IPS-NIHi7 (cell line): ENCODE results near the gene PDCD1.
"Not testable (repeated sequence)": the region's sequence is repeated elsewhere in the genome, so short reads cannot be mapped to it uniquely, and the experiment has no call there.

Experiments used
- DNase-seq: peaks from one replicate; pipeline ENCODE4 v3.0.0; 2012; ENCODE audit warnings: mixed read lengths; ENCODE audit errors: extremely low spot score

PDCD1 gene

GRCh38 chr2:241858206-241859016 is at the start of gene PDCD1:
TSS of gene PDCD1 (minus strand) at chr2:241858894. CDS start at chr2:241858838, 56 bp downstream.
- DNase-seq, result peak; percentile 78

GRCh38 chr2:241907831-241908230 is 49.1 kb upstream of the PDCD1 start:
- not testable (repeated sequence) for DNase-seq

GRCh38 chr2:241906826-241907570 is 48.3 kb upstream of the PDCD1 start:
- no peak for DNase-seq

- DNase-seq, result not testable (repeated sequence)
These were observed 47.7 kb upstream of the PDCD1 start for GRCh38 chr2:241906378-241906770.

- no peak for DNase-seq
These were observed 47.2 kb upstream of the PDCD1 start for GRCh38 chr2:241905716-241906377.

- DNase-seq, result no peak
These were observed 46.4 kb upstream of the PDCD1 start for GRCh38 chr2:241904791-241905710.

- no peak for DNase-seq
These were observed 45.5 kb upstream of the PDCD1 start for GRCh38 chr2:241904011-241904718.

- no peak for DNase-seq
These were observed 44.7 kb upstream of the PDCD1 start for GRCh38 chr2:241903121-241904010.

- DNase-seq, result no peak
These were observed 43.8 kb upstream of the PDCD1 start for GRCh38 chr2:241902357-241902991.

- peak; percentile 68 for DNase-seq
These were observed 43.0 kb upstream of the PDCD1 start for GRCh38 chr2:241901500-241902351.

GRCh38 chr2:241901018-241901380 is 42.3 kb upstream of the PDCD1 start:
- no peak for DNase-seq

- no peak for DNase-seq
These were observed 41.7 kb upstream of the PDCD1 start for GRCh38 chr2:241900251-241901017.

GRCh38 chr2:241898463-241899270 is 40.0 kb upstream of the PDCD1 start:
- DNase-seq, result no peak

- no peak for DNase-seq
These were observed 38.7 kb upstream of the PDCD1 start for GRCh38 chr2:241897231-241897916.

- no peak for DNase-seq
These were observed 38.1 kb upstream of the PDCD1 start for GRCh38 chr2:241896746-241897201.
